NB4 (cell line): ENCODE data around the gene ROBO1.

ENCODE experiments used
- DNase-seq: peaks from one replicate; pipeline ENCODE4 v3.0.0; 2010; ENCODE audit warnings: low read depth
- H3K4me3 ChIP-seq: one replicate; pipeline ENCODE4 v1.5.1; 2011; ENCODE audit warnings: mild to moderate bottlenecking, low read depth, low read length, moderate library complexity
- MAX ChIP-seq: IDR thresholded peaks from 2 replicates; pipeline ENCODE4 v1.6.1; 2011; ENCODE audit warnings: low read depth, low read length
- MYC ChIP-seq: IDR thresholded peaks from 2 replicates; pipeline ENCODE4 v1.6.1; 2011; ENCODE audit warnings: low read depth, low read length
- POLR2A ChIP-seq: IDR thresholded peaks from 2 replicates; pipeline ENCODE4 v1.6.1; 2011; ENCODE audit warnings: mild to moderate bottlenecking; ENCODE audit not compliant: insufficient read length; ENCODE audit errors: extremely low read depth
- TF ChIP-seq, protein P1 (sequence below): IDR thresholded peaks from one replicate; pipeline ENCODE4 v1.5.1; 2012; ENCODE audit warnings: low read depth, low read length

The ROBO1 gene

GRCh38 chr3:78785004-78785403, 982.8 kb downstream of the ROBO1 start:
- DNase-seq: no peak
- TF ChIP-seq, protein P1, sequence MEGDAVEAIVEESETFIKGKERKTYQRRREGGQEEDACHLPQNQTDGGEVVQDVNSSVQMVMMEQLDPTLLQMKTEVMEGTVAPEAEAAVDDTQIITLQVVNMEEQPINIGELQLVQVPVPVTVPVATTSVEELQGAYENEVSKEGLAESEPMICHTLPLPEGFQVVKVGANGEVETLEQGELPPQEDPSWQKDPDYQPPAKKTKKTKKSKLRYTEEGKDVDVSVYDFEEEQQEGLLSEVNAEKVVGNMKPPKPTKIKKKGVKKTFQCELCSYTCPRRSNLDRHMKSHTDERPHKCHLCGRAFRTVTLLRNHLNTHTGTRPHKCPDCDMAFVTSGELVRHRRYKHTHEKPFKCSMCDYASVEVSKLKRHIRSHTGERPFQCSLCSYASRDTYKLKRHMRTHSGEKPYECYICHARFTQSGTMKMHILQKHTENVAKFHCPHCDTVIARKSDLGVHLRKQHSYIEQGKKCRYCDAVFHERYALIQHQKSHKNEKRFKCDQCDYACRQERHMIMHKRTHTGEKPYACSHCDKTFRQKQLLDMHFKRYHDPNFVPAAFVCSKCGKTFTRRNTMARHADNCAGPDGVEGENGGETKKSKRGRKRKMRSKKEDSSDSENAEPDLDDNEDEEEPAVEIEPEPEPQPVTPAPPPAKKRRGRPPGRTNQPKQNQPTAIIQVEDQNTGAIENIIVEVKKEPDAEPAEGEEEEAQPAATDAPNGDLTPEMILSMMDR: no peak
- no peak for TF ChIP-seq MYC
- no peak for TF ChIP-seq POLR2A
- TF ChIP-seq MAX: no peak
- H3K4me3 ChIP-seq: no peak overlapping the region

DNA sequence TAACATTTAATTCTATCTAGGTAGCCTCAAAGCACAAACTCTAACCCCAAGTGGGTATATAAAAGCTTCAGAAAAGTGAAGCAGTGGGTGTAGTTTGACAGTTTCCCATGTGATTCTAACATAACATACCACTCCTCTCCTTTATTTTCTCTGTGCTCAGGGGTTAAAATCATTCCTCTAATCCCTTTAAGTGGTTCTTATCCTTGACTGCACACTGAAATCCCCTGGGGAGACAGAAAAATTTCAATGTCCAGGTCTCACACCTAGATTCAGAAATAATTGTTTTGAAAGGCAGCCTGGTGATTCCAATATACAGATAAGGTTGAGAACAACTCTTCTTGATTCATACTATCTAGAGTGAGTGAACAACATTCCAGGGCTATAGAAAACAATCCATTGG, 986.4 kb downstream of the ROBO1 start:
- no peak overlapping the region for H3K4me3 ChIP-seq
- TF ChIP-seq MAX: no peak
- TF ChIP-seq, protein P1: no peak
- no peak for TF ChIP-seq POLR2A
- no peak for TF ChIP-seq MYC
- DNase-seq: no peak

DNA sequence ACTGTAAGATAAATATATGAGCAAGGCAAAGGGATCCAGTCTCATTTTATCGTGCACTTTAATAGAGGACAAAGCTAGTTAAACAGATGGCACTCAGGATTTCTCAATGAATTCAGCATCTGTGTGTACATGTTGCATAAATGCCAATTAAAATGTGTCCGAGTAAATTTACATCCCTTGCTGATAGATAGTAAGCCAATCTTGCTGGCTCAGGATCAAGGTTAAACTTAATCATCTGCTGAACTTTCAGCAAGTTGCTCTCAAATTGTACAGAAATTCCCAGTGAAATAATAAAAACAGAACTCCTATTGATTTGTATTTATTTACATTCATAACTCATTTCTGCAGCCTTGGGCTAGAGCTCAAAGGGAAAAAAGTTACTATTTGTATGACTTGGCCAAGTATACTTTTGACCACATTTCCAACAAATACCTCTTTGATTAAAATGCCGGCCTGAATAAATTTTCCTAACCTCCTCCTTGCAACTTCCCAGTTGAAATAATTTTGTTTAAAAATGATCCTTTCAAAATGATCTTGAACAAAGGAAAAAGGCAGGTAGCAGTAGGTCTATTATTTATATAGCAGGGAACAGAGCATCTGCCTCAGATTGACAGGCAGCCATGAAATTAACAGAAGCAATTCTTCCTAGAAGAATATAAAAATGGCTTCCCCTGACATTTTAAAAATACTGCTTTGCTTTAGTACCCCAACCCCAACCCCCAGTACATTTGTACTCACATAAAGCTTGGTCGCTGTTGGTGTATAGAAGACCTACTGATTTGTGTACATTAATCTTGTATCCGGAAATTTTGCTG, 1001.9 kb downstream of the ROBO1 start:
- H3K4me3 ChIP-seq: no peak overlapping the region
- no peak for DNase-seq
- TF ChIP-seq MAX: no peak
- no peak for TF ChIP-seq MYC
- TF ChIP-seq, protein P1: no peak
- no peak for TF ChIP-seq POLR2A

DNA sequence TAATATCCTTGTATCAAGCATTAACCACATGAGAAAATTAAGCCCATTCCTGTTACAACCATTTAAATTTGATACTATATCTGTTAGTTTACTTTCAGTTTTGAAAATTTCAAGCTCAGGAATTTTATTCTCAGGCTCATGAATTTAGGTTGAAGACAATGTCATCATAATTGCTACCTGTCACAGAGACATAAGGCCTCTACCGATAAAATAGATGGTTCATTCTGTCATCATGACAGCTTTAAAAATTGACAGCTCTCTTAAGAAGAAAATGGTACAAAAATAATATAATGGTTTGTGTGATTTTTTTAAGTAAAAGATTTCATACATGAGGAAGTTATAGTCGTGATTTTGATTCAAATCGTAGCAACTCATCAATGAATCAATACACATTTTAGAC, 1003.2 kb downstream of the ROBO1 start:
- DNase-seq: no peak
- TF ChIP-seq MYC: no peak
- no peak for TF ChIP-seq MAX
- no peak for TF ChIP-seq POLR2A
- TF ChIP-seq, protein P1: no peak
- H3K4me3 ChIP-seq: no peak overlapping the region

DNA sequence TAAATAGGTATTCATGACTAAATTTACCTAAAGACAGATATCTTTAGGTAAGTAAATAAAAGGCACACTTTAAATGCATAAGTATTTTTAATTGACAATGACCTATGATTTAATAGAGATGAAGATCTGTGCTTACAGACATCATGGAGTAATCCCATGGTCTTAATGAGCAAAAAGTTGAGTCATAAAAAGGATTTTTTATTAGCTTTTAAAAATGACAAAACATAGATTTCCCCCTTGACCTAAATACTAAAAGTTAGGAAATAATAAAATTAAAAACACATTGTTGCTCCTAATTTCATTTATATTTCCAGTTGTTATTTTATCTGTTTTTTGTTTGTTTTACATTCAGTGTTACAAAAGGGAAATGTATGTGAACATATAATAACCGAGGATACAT, 1005.7 kb downstream of the ROBO1 start:
- DNase-seq: no peak
- TF ChIP-seq MYC: no peak
- no peak for TF ChIP-seq MAX
- TF ChIP-seq, protein P1: no peak
- TF ChIP-seq POLR2A: no peak

More for the DNA sequence above, 1005.7 kb downstream of the ROBO1 start:
- no peak overlapping the region for H3K4me3 ChIP-seq
